Measurements from ENCODE around the gene KRTAP5-4.

GRCh38 chr11:1667906-1668305, 46.0 kb upstream of the KRTAP5-4 start:
- TF ChIP-seq, protein P1, sequence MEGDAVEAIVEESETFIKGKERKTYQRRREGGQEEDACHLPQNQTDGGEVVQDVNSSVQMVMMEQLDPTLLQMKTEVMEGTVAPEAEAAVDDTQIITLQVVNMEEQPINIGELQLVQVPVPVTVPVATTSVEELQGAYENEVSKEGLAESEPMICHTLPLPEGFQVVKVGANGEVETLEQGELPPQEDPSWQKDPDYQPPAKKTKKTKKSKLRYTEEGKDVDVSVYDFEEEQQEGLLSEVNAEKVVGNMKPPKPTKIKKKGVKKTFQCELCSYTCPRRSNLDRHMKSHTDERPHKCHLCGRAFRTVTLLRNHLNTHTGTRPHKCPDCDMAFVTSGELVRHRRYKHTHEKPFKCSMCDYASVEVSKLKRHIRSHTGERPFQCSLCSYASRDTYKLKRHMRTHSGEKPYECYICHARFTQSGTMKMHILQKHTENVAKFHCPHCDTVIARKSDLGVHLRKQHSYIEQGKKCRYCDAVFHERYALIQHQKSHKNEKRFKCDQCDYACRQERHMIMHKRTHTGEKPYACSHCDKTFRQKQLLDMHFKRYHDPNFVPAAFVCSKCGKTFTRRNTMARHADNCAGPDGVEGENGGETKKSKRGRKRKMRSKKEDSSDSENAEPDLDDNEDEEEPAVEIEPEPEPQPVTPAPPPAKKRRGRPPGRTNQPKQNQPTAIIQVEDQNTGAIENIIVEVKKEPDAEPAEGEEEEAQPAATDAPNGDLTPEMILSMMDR (conservative IDR thresholded peaks at IDR 0.05), result no peak
- no peak for TF ChIP-seq EZH2 (IDR thresholded peaks at IDR 0.05; ENCODE audit: low read depth)

Measured in PC-9 (cell line).